Breast epithelium (tissue), 4 donors: ENCODE results near the gene ADD1. TPM values are rescaled to one million over a fixed set of nuclear protein-coding genes. Genes with fewer than 3 reads are reported as not detected.

Experiments
- DNase-seq, 2 donors: peaks; one replicate each; pipeline ENCODE4 v3.0.0-alpha.2; 2019; ENCODE audit warnings: low spot score in 2 of 2
- H3K27ac ChIP-seq, 2 donors: fragments of 200-600 bp; sonication (generic) in 1 of 2; one replicate each; pipeline ENCODE4 v1.5.1; 2016 to 2019; ENCODE audit warnings: mild to moderate bottlenecking in 1 of 2
- H3K27me3 ChIP-seq, 2 donors: fragments of 200-600 bp; sonication (generic) in 1 of 2; one replicate each; pipeline versions ENCODE4 v1.5.1 to v1.6.0; 2017 to 2019; ENCODE audit warnings: control low read depth in 1 of 2, mild to moderate bottlenecking in 1 of 2
- H3K36me3 ChIP-seq: fragments of 200-600 bp; one replicate; pipeline ENCODE4 v1.5.1; 2019
- H3K4me1 ChIP-seq, 2 donors: fragments of 200-600 bp; sonication (generic); one replicate each; pipeline ENCODE4 v1.5.1; 2016 to 2019; ENCODE audit warnings: control low read depth in 1 of 2
- H3K4me3 ChIP-seq, 3 donors: fragments of 200-600 bp; sonication (generic); 1 replicate in 2 of 3; 2 replicates in 1 of 3; pipeline ENCODE4 v1.5.1; 2016 to 2019; ENCODE audit warnings: mild to moderate bottlenecking in 3 of 3, moderate library complexity in 2 of 3
- H3K9me3 ChIP-seq, 2 donors: fragments of 200-600 bp; sonication (generic) in 1 of 2; one replicate each; pipeline ENCODE4 v1.5.1; 2016 to 2019; ENCODE audit warnings: control low read depth in 1 of 2
- POLR2A ChIP-seq: fragments of 450-650 bp; IDR thresholded peaks from one replicate; pipeline ENCODE4 v1.6.1; 2016; ENCODE audit warnings: antibody characterized with exemption, mild to moderate bottlenecking, moderate library complexity
- POLR2AphosphoS5 ChIP-seq, 3 donors: sonication (generic); formaldehyde crosslinking; IDR thresholded peaks; one replicate each; pipeline ENCODE4 v1.6.1; 2017; ENCODE audit warnings: antibody characterized with exemption in 3 of 3
- intact Hi-C: fragments of 100-400 bp; cut with DNase I; formaldehyde crosslinking; loops from one replicate; pipeline ENCODE4 v1.15.1; 2023; ENCODE audit warnings: low total_unique reads
- total RNA-seq, 3 donors: library from RNA; depleted of rRNA; stranded (reverse); fragments of >200 nt; gene quantifications; one replicate each; pipeline ENCODE4 v1.1.0, GENCODE V29; 2016
- TF ChIP-seq, protein P1 (sequence below), 3 donors: fragments of 450-650 bp; IDR thresholded peaks; one replicate each; pipeline ENCODE4 v1.5.1; 2016 to 2017; ENCODE audit warnings: antibody characterized with exemption in 3 of 3, mild to moderate bottlenecking in 3 of 3, moderate library complexity in 3 of 3

The ADD1 gene
- total RNA-seq, 3 donors from 2014 or later = 161 to 193 (median 181) TPM

DNA sequence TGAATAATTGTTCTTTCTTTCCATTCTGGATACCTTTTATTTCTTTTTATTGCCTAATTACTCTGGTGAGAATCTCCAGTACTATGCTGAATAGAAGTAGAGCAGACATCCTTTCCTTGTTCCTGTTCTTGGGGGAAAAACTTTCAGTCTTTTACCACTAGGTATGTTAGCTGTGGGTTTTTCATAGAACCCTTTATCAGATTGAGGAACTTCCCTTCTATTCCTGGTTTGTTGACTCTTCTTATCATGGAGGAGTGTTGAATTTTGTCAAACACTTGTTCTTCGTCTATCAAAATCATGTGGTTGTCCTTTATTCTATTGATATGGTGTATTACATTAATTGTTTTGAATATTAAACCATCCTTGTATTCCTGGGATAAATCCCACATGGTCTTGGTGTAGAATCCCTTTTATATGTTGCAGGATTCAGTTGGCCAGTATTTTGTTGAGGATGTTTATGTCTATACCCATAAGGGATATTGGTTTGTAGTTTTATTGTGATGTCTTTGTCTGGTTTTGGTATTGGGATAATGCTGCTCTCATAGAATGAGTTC, 27.2 kb upstream of the ADD1 start:
- intact Hi-C loops = no loop called here
- no peak for TF ChIP-seq POLR2AphosphoS5 (IDR thresholded peaks at IDR 0.05)
- no peaks in the 10 kb centered on the region for H3K27me3 ChIP-seq
- no peak for DNase-seq
- H3K9me3 ChIP-seq = no peaks in the 10 kb centered on the region
- H3K4me1 ChIP-seq = peaks cover 3 to 5% of the 10 kb centered on the region in 2 donors
- no peak overlapping the region for H3K27ac ChIP-seq
- H3K4me3 ChIP-seq = no peak overlapping the region
- no peaks in the 10 kb centered on the region for H3K36me3 ChIP-seq

DNA sequence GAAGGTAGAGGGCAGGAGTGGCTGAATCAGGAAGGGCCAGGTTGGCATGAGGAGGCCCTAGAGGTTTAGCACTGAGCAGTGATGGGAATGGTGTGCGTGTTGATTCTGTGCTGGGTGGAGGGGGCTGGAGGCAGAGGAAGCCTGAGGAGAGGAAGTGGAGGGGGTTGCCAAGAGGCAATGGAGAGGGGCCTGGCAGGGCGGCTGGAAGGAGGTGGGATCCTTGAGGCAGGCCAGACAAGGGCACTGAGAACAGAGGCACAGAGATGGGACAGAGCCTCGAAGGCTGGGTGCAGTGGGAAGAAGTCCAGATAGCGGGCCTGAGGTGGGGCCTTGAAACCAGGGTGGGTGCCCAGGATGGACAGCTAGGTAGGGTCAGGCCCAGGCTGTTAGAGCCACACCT, 26.5 kb upstream of the ADD1 start:
- peaks cover 0 to 5% of the 10 kb centered on the region in 2 donors for H3K4me1 ChIP-seq
- DNase-seq = no peak
- no peaks in the 10 kb centered on the region for H3K9me3 ChIP-seq
- H3K36me3 ChIP-seq = no peaks in the 10 kb centered on the region
- TF ChIP-seq POLR2AphosphoS5 (IDR thresholded peaks at IDR 0.05) = no peak
- TF ChIP-seq POLR2A = no peak
- TF ChIP-seq, protein P1, sequence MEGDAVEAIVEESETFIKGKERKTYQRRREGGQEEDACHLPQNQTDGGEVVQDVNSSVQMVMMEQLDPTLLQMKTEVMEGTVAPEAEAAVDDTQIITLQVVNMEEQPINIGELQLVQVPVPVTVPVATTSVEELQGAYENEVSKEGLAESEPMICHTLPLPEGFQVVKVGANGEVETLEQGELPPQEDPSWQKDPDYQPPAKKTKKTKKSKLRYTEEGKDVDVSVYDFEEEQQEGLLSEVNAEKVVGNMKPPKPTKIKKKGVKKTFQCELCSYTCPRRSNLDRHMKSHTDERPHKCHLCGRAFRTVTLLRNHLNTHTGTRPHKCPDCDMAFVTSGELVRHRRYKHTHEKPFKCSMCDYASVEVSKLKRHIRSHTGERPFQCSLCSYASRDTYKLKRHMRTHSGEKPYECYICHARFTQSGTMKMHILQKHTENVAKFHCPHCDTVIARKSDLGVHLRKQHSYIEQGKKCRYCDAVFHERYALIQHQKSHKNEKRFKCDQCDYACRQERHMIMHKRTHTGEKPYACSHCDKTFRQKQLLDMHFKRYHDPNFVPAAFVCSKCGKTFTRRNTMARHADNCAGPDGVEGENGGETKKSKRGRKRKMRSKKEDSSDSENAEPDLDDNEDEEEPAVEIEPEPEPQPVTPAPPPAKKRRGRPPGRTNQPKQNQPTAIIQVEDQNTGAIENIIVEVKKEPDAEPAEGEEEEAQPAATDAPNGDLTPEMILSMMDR (IDR thresholded peaks at IDR 0.05) = no peak
- H3K4me3 ChIP-seq = peak overlapping the region in 2 of 3 donors; percentile 72 to 90
- no peaks in the 10 kb centered on the region for H3K27me3 ChIP-seq
- intact Hi-C loops = no loop called here
- H3K27ac ChIP-seq = no peak overlapping the region

DNA sequence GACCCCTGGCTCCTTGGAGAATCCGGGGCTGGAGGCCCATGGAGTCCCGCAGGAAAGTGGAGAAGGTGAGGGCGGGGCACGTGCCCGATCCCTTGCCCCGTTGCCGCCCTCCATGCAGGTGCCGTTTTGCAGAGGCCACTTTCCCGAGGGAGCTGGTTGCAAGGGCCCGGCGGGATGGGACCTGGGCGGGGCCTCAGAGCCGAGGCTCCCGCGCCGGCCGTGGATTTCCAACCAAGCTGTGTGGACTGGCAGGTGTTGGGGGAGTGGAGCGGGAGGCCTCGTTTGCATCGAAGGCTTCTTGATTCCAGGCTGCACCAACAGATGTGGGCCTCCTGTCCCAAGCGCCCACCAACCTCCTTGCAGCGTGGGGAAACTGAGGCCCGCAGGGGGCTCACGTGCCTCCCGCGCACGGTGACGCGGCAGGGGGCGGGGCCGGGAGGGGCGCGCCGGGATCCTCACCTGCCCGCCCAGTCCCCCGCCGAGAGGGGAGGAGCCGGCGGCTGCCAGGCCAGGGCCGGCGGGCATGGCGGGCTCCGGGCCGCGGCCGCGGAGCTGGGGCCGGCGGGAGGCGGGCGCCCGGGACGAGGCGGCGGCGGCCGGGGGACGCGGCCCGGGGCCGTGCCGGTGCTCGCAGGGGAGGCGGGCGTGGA, 25.8 kb upstream of the ADD1 start:
- H3K9me3 ChIP-seq = no peaks in the 10 kb centered on the region
- no peak for TF ChIP-seq POLR2A
- TF ChIP-seq POLR2AphosphoS5 (IDR thresholded peaks at IDR 0.05) = no peak
- TF ChIP-seq, protein P1 (IDR thresholded peaks at IDR 0.05) = no peak
- intact Hi-C loops = no loop called here
- peak overlapping the region; percentile 52 to 90 (median 72) for H3K4me3 ChIP-seq
- no peaks in the 10 kb centered on the region for H3K27me3 ChIP-seq
- H3K36me3 ChIP-seq = no peaks in the 10 kb centered on the region
- no peak for DNase-seq
- H3K4me1 ChIP-seq = peaks cover 0 to 5% of the 10 kb centered on the region in 2 donors
- peak overlapping the region; percentile 62 to 68 for H3K27ac ChIP-seq

DNA sequence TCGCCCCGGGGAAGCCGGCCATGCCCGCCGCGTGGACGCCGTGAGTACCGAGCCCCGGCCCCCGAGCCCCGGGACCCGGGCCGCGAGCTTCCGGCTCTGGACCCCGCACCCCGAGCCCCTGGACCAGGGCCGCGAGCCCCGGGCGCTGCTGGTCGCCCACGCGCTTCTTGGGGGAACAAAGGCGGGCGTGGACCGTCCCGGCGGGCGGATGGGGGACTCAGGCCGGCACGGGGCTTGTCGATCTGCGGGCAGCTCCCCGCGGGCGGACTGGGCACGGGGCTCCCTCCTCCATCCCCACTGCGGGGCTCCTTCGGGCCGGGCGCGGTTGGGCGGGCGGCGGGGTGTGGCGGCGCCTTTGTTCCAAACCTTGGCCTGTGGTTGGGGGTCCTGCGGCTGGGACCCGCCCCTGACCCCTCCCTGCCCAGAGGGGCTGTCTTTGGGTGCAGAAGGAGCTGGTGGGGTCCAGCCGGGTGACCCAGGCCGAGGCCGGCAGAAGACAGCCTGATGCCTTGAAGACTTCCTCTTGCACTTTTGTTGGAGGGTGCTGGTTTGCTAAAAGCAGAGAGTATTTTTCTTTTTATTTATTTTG, 25.2 kb upstream of the ADD1 start:
- TF ChIP-seq POLR2A (no peak), POLR2AphosphoS5 (IDR thresholded peaks at IDR 0.05) (no peak)
- TF ChIP-seq, protein P1 (IDR thresholded peaks at IDR 0.05) = no peak
- Histone ChIP-seq H3K4me1 (peaks cover 0 to 5% of the 10 kb centered on the region in 2 donors), H3K4me3 (peak overlapping the region; percentile 52 to 90 (median 72)), H3K27me3 (no peaks in the 10 kb centered on the region), H3K9me3 (no peaks in the 10 kb centered on the region), H3K27ac (peak overlapping the region; percentile 62 to 68), H3K36me3 (no peaks in the 10 kb centered on the region)
- DNase-seq = no peak
- intact Hi-C loops = no loop called here

DNA sequence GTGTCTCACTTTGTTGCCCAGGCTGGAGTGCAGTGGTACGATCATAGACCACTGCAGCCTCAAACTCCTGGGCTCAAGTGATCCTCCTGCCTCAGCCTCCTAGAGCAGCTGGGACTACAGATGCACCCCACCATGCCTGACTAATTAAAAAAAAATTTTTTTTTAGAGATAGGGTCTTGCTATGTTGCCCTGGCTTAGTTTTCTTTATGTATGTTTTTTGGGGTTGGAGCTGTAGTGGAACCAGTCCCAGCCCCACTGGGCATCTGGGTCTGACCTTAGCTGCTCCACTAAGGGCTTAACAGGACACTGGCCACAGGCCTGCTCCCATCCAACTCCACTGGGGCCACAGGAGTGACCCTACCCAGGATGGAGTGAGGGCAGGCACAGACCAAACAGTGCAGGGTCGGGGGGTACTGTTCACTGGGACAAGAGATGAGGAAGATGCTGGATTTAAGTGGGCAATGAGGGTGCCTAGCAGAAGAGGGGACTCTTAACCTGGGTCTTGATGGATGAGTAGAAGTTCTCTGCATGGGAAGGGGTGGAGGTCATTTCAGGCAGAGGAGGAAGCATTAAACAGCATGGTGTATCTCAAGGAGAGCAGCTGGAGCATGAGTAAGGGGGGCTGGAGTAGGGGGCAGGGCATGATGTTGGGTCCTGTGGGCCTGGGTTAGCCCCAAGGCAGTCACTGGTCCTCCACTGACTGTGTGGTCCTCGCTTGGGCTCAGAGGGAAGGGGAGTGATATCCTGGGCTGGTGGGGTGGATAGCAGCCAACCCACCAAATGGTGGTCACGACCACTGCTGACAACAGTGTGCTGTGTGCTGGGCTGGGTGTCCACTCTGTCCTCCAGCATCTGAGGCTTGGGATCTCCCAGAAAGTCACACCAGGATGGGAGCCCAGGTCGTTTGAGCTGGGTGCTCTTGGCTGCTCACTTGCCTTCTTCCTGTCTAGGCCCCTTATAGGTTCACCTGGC, 24.1 kb upstream of the ADD1 start:
- Histone ChIP-seq H3K4me1 (peaks cover 0 to 5% of the 10 kb centered on the region in 2 donors), H3K4me3 (peak overlapping the region in 1 of 3 donors; percentile 90)
- intact Hi-C loops = no loop called here

More for the DNA sequence above, 24.1 kb upstream of the ADD1 start:
- no peak for DNase-seq
- Histone ChIP-seq H3K36me3 (no peaks in the 10 kb centered on the region), H3K27ac (no peak overlapping the region), H3K9me3 (no peaks in the 10 kb centered on the region), H3K27me3 (no peaks in the 10 kb centered on the region)
- TF ChIP-seq, protein P1 (IDR thresholded peaks at IDR 0.05) = no peak
- TF ChIP-seq POLR2AphosphoS5 (IDR thresholded peaks at IDR 0.05) (no peak), POLR2A (no peak)
